Psoas muscle (tissue), 8 donors: ENCODE data around the gene ACY1. TPM values are rescaled to one million over a fixed set of nuclear protein-coding genes. Genes with fewer than 3 reads are reported as not detected.
A peak's percentile ranks its signal among the peaks of the same experiment; 100 is the strongest.

ENCODE experiments used
- ATAC-seq, 4 donors: fragments of 200-7000 bp; cut with Tn5 transposase; one replicate each; pipeline ENCODE4 v1.9.1; 2020; ENCODE audit warnings: moderate library complexity in 3 of 4, mild to moderate bottlenecking in 2 of 4
- DNase-seq, 2 donors: peaks; one replicate each; pipeline ENCODE4 v3.0.0-alpha.2; 2020
- H3K27ac ChIP-seq: fragments of 200-600 bp; one replicate; pipeline ENCODE4 v1.8.0; 2022
- H3K27me3 ChIP-seq, 3 donors: fragments of 200-600 bp in 1 of 3; one replicate each; pipeline versions ENCODE4 v1.6.1 to v1.8.0; 2013 to 2022; ENCODE audit warnings: low read length in 2 of 3, mild to moderate bottlenecking in 2 of 3, moderate library complexity in 1 of 3; ENCODE audit not compliant: insufficient read depth in 3 of 3
- H3K36me3 ChIP-seq, 2 donors: fragments of 200-600 bp in 1 of 2; one replicate each; pipeline versions ENCODE4 v1.6.1 to v1.8.0; 2013 to 2022; ENCODE audit warnings: low read depth in 1 of 2, mild to moderate bottlenecking in 1 of 2, moderate library complexity in 1 of 2; ENCODE audit not compliant: insufficient read depth in 1 of 2
- H3K4me1 ChIP-seq: fragments of 200-600 bp; one replicate; pipeline ENCODE4 v1.8.0; 2022
- H3K4me3 ChIP-seq: fragments of 200-600 bp; one replicate; pipeline ENCODE4 v1.8.0; 2022; ENCODE audit warnings: mild to moderate bottlenecking
- H3K9me3 ChIP-seq: fragments of 200-600 bp; one replicate; pipeline ENCODE4 v1.8.0; 2022
- WGBS, 3 donors: extraction: QIAGEN DNeasy Blood & Tissue Kit; methylation state at CpG; one replicate each; pipeline versions ENCODE4 v1.1.6 to v1.1.7; 2013; 5-methylcytosine and 5-hydroxymethylcytosine counted together
- intact Hi-C, 2 donors: fragments of 100-400 bp; cut with DNase I; formaldehyde crosslinking; loops; one replicate each; pipeline versions ENCODE4 v1.11.0 to v1.14.2; 2022
- polyA plus RNA-seq, 3 donors: library from polyadenylated mRNA; stranded (reverse); fragments of 200-250 nt; gene quantifications; one replicate each; pipeline ENCODE4 v1.2.3, GENCODE V29; 2013
- total RNA-seq, 4 donors: library from RNA; stranded (reverse); fragmentation: NEBNext Ultra II Directional in 2 of 4; extraction: Animal tissue kit (Norgen Biotek cat#: 25700) in 2 of 4; gene quantifications; one replicate each; pipeline versions ENCODE4 v1.2.1 to v1.2.4, GENCODE V29; 2021 to 2023
- TF ChIP-seq, protein P1 (sequence below): fragments of 200-600 bp; IDR thresholded peaks from one replicate; pipeline ENCODE4 v1.8.0; 2022; ENCODE audit warnings: antibody characterized with exemption
- donor health status: healthy with polysubstance abuse.
- donor health status: DM: no; HTN: no; CAD: no; lungs with moderate emphysema.
- donor health status: Bipolar disorder and iron deficiency.
- donor health status: healthy.
- donor health status: DM: yes; HTN: yes; CAD: no.
- donor health status: DM: no; HTN: no; CAD: no.
- donor health status: DM: no; HTN: no; CAD: no.
- donor health status: DM: yes; HTN: yes; CAD: no.

ACY1 gene
- total and polyA plus RNA-seq, 7 donors = 19.9 to 59.3 (median 37.6) TPM

DNA sequence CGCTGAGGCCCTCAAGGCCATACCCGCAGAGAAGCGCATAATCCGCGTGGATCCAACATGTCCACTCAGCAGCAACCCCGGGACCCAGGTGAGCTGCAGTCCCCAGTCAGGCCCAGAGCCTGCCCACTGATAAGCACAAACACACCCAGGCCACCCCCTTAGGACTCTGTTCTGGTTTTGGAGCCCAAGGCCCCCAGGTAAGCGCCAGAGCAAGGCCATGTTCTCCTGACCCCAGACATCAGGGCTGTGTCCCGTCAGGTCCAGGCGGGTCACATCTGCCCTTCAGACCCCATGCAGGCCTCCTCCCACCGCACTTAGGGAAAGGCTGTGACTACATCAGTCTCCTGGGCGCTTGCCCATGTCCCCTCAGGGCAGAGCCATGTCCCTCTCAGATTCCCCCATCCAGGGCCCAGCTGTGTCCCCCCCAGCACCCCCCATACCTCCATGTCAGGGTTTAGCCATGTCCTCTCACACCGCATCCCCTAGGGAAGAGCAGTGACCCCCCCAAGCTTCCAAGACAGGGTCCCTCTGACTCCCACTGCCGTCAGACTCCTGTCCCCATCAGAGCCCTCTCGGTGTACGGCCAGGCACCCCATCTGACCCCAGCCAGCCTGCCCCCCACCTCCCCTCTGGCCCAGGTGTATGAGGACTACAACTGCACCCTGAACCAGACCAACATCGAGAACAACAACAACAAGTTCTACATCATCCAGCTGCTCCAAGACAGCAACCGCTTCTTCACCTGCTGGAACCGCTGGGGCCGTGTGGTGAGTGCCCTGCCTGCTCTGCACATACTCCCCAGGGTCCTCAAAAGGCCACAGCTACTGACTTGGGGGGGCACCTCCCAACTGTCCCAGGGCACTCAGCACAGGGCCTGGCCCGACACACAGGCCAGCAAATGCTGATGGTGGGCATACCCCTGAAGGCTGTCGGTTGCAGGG lies 39.6 kb upstream of the ACY1 start:
- H3K9me3 ChIP-seq = no peaks in the 10 kb centered on the region
- H3K4me3 ChIP-seq = peak overlapping the region; percentile 97
- H3K27me3 ChIP-seq = no peaks in the 10 kb centered on the region
- H3K36me3 ChIP-seq = peaks cover 0 to 56% of the 10 kb centered on the region in 2 donors
- no peak for ATAC-seq
- peak overlapping the region; percentile 97 for H3K27ac ChIP-seq
- peaks cover 26% of the 10 kb centered on the region for H3K4me1 ChIP-seq
- TF ChIP-seq, protein P1, sequence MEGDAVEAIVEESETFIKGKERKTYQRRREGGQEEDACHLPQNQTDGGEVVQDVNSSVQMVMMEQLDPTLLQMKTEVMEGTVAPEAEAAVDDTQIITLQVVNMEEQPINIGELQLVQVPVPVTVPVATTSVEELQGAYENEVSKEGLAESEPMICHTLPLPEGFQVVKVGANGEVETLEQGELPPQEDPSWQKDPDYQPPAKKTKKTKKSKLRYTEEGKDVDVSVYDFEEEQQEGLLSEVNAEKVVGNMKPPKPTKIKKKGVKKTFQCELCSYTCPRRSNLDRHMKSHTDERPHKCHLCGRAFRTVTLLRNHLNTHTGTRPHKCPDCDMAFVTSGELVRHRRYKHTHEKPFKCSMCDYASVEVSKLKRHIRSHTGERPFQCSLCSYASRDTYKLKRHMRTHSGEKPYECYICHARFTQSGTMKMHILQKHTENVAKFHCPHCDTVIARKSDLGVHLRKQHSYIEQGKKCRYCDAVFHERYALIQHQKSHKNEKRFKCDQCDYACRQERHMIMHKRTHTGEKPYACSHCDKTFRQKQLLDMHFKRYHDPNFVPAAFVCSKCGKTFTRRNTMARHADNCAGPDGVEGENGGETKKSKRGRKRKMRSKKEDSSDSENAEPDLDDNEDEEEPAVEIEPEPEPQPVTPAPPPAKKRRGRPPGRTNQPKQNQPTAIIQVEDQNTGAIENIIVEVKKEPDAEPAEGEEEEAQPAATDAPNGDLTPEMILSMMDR = no peak
- DNase-seq = no peak
- WGBS, 3 donors = 92 to 94% (median 93%) methylated on average over 21 of the region's 21 CpGs
- intact Hi-C loops = loop anchor here (2.0 to 5.0 kb wide), 2 partner anchors 31 to 109 kb away; partner anchors contain the start of genes ABHD14A (in 1 of the 2) and ABHD14B (in 1 of the 2)

DNA sequence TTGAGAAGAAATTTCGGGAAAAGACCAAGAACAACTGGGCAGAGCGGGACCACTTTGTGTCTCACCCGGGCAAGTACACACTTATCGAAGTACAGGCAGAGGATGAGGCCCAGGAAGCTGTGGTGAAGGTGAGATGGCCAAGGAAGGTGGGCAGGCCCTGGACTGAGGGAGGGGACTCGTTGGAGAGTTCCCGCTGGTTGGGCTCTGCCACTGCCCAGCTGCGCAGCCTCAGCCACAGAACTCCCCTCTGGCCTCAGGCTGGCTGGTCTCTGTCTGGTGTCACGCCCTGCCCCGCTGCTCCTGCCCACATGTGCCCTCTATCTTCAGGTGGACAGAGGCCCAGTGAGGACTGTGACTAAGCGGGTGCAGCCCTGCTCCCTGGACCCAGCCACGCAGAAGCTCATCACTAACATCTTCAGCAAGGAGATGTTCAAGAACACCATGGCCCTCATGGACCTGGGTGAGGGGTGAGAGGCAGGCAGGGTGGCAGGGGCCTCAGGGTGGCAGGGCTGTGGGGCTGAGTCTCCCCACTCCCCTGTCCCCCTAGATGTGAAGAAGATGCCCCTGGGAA lies 38.8 kb upstream of the ACY1 start:
- no peak for DNase-seq
- no peaks in the 10 kb centered on the region for H3K27me3 ChIP-seq
- intact Hi-C loops = loop anchor here in 1 of 2 donors (5.0 kb wide), 1 partner anchor 108 kb away; no protein-coding TSS in a partner anchor
- H3K36me3 ChIP-seq = peaks cover 0 to 56% of the 10 kb centered on the region in 2 donors
- H3K27ac ChIP-seq = no peak overlapping the region
- no peak overlapping the region for H3K4me3 ChIP-seq
- WGBS, 3 donors = 82 to 89% (median 86%) methylated on average over 11 of the region's 11 CpGs
- no peaks in the 10 kb centered on the region for H3K9me3 ChIP-seq
- TF ChIP-seq, protein P1 = no peak
- peaks cover 26% of the 10 kb centered on the region for H3K4me1 ChIP-seq
- no peak for ATAC-seq

DNA sequence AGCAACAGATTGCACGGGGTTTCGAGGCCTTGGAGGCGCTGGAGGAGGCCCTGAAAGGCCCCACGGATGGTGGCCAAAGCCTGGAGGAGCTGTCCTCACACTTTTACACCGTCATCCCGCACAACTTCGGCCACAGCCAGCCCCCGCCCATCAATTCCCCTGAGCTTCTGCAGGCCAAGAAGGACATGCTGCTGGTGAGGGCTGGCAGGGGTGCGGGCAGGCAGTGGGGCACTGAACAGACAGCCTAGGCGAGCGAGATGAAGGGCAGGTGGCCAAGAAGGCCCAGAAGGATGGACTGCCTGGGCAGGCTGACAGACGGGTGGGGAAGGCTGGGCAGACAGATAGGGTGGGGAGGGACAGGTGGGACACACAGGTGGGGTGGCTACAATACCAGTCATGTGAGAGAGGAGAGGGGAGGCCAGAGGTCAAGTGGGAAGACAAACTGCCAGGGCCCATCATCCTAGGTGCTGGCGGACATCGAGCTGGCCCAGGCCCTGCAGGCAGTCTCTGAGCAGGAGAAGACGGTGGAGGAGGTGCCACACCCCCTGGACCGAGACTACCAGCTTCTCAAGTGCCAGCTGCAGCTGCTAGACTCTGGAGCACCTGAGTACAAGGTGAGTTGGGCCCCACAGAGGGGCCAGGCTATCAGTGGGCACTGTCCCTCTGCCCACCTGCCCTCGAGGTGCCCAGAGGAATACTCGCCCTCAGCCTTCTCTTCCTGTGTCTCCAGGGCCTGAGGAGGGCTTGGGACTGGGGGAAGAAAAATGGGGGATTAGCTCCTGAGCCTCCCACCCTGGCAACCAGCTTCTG lies 38.1 kb upstream of the ACY1 start:
- peaks cover 19% of the 10 kb centered on the region for H3K4me1 ChIP-seq
- no peak for ATAC-seq
- intact Hi-C loops = no loop called here
- peaks cover 0 to 52% of the 10 kb centered on the region in 2 donors for H3K36me3 ChIP-seq
- WGBS, 3 donors = 81 to 91% (median 89%) methylated on average over 18 of the region's 18 CpGs
- no peak for DNase-seq
- H3K9me3 ChIP-seq = no peaks in the 10 kb centered on the region
- H3K27ac ChIP-seq = no peak overlapping the region
- TF ChIP-seq, protein P1 = no peak
- no peaks in the 10 kb centered on the region for H3K27me3 ChIP-seq
- H3K4me3 ChIP-seq = no peak overlapping the region

DNA sequence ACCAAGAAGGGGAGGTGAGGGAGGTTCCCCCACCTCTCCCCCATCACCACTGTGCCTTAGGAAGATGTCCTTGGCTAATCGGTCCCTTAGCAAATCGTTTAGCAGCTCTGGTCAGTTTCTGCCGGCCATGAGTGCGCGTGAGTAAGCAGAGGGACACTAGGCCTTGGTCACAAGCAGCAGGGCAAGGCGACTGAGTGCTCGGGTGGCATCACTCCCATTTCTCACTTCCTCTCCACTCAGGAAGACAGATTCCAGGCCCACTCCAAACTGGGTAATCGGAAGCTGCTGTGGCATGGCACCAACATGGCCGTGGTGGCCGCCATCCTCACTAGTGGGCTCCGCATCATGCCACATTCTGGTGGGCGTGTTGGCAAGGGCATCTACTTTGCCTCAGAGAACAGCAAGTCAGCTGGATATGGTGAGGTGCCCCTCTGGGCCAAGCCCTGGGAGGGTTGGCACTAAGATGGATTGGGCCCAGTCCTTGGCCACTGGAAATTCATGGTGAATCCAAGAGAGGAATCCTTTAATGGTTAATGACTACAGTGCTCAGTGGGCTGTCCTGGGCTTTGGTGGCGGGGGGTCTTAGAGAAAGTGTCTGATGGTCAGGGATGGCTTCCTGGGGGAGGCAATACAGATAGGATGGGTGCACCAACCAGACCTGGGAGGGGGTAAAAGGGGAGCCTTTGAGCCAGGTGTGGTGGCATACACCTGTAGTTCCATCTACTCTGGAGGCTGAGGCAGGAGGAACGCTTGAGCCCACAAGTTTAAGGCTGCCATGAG lies 37.2 kb upstream of the ACY1 start:
- Histone ChIP-seq H3K4me1 (peaks cover 11% of the 10 kb centered on the region), H3K9me3 (no peaks in the 10 kb centered on the region), H3K36me3 (peaks cover 0 to 53% of the 10 kb centered on the region in 2 donors), H3K4me3 (no peak overlapping the region), H3K27ac (no peak overlapping the region), H3K27me3 (no peaks in the 10 kb centered on the region)
- intact Hi-C loops = no loop called here
- no peak for DNase-seq
- TF ChIP-seq, protein P1 = no peak
- ATAC-seq = no peak
- WGBS, 3 donors = 89 to 92% (median 90%) methylated on average over 14 of the region's 14 CpGs
